HCT116 (cell line): ENCODE data around the gene ATXN1. TPM values are rescaled to one million over a fixed set of nuclear protein-coding genes. Genes with fewer than 3 reads are reported as not detected.

Source experiments
- ATAC-seq: fragments of 200-7000 bp; cut with Tn5 transposase; 2 replicates; pipeline ENCODE4 v1.9.1; 2020; ENCODE audit warnings: mild to moderate bottlenecking, moderate library complexity
- BruUV-seq: library from RNA; stranded (reverse); fragments of 400-500 nt; replicated peaks from 2 replicates; lab custom pipeline; 2021; lab: Mats Ljungman, UMichigan
- CTCF ChIA-PET: fragments of 300-600 bp; sonication (Branson Sonifier 250); formaldehyde crosslinking; loops from one replicate; lab custom pipeline; 2021; ENCODE audit warnings: antibody characterized with exemption; lab: Charles Lee
- POLR2A ChIA-PET: fragments of 300-600, 350-600 bp; sonication (Branson Sonifier 250); formaldehyde crosslinking; loops from one replicate; lab custom pipeline; 2021; ENCODE audit warnings: antibody characterized with exemption; lab: Charles Lee
- RAD21 ChIA-PET, 2 experiments: fragments of 300-600 bp; sonication (Branson Sonifier 250); formaldehyde crosslinking; loops; one replicate each; lab custom pipeline; 2023; ENCODE audit warnings: low total read pairs in 2 of 2; ENCODE audit not compliant: uncharacterized antibody in 2 of 2, unreplicated experiment in 2 of 2, low non-redundant PET in 1 of 2; lab: Charles Lee
- DNase-seq: peaks from one replicate; pipeline ENCODE4 v3.0.0-alpha.2; 2010; ENCODE audit warnings: low read depth, low spot score
- H2AFZ ChIP-seq: fragments of 200-600 bp; shearing (Covaris generic), sonication (generic); 2 replicates; pipeline ENCODE4 v1.6.1; 2017; ENCODE audit warnings: low read depth, mixed run types, mixed read lengths, antibody characterized with exemption, low read length; ENCODE audit not compliant: poor library complexity, severe bottlenecking
- H3K27ac ChIP-seq: 2 replicates; pipeline ENCODE4 v1.5.1; 2012; ENCODE audit warnings: low read depth, low read length
- H3K27me3 ChIP-seq: fragments of 200-600 bp; sonication (generic); 2 replicates; pipeline ENCODE4 v1.6.1; 2016; ENCODE audit warnings: mixed run types, low read length, mixed read lengths; ENCODE audit not compliant: insufficient read depth
- H3K36me3 ChIP-seq, 2 experiments: fragments of 200-500 bp in 1 of 2; fragments of 200-600 bp in 1 of 2; sonication (Bioruptor generic) in 1 of 2; sonication (generic) in 1 of 2; 2 replicates each; pipeline versions ENCODE4 v1.5.1 to v1.6.1; 2014 to 2016; ENCODE audit warnings: low read length in 2 of 2, inconsistent platforms in 1 of 2, mixed read lengths in 1 of 2, mixed run types in 1 of 2; ENCODE audit not compliant: insufficient read depth in 2 of 2, control insufficient read depth in 1 of 2
- H3K4me1 ChIP-seq, 2 experiments: fragments of 200-600 bp in 1 of 2; sonication (generic) in 1 of 2; 2 replicates each; pipeline versions ENCODE4 v1.5.1 to v1.6.1; 2012 to 2017; ENCODE audit warnings: low read length in 2 of 2, inconsistent platforms in 1 of 2, mild to moderate bottlenecking in 1 of 2, mixed read lengths in 1 of 2, mixed run types in 1 of 2, moderate library complexity in 1 of 2; ENCODE audit not compliant: insufficient read depth in 2 of 2, control insufficient read depth in 1 of 2
- H3K4me2 ChIP-seq: fragments of 200-600 bp; sonication (generic); 2 replicates; pipeline ENCODE4 v1.6.1; 2017; ENCODE audit warnings: mixed run types, low read length, mixed read lengths
- H3K4me3 ChIP-seq, 2 experiments: fragments of 200-600 bp in 1 of 2; sonication (generic) in 1 of 2; replicated peaks in 1 of 2; 2 replicates each; pipeline ENCODE4 v1.5.1; 2011 to 2016; ENCODE audit warnings: low read length in 2 of 2, control low read depth in 1 of 2, low read depth in 1 of 2, mild to moderate bottlenecking in 1 of 2, mixed read lengths in 1 of 2, mixed run types in 1 of 2
- H3K79me2 ChIP-seq: fragments of 200-600 bp; sonication (generic); 2 replicates; pipeline ENCODE4 v1.6.1; 2017; ENCODE audit warnings: mild to moderate bottlenecking, mixed run types, low read length, moderate library complexity, mixed read lengths; ENCODE audit not compliant: insufficient read depth
- H3K9ac ChIP-seq: fragments of 200-600 bp; sonication (generic); 2 replicates; pipeline ENCODE4 v1.6.1; 2016; ENCODE audit warnings: low read length, mixed read lengths
- H3K9me2 ChIP-seq: fragments of 200-600 bp; sonication (generic), shearing (Covaris generic); 2 replicates; pipeline ENCODE4 v1.6.1; 2017; ENCODE audit warnings: mixed run types, mild to moderate bottlenecking, moderate library complexity; ENCODE audit not compliant: insufficient read depth
- H3K9me3 ChIP-seq, 2 experiments: fragments of 200-500 bp in 1 of 2; fragments of 200-600 bp in 1 of 2; sonication (Bioruptor generic) in 1 of 2; sonication (generic) in 1 of 2; 2 replicates each; pipeline ENCODE4 v1.6.1; 2014 to 2017; ENCODE audit warnings: low read length in 2 of 2, mixed read lengths in 2 of 2, inconsistent platforms in 1 of 2, low read depth in 1 of 2, mild to moderate bottlenecking in 1 of 2, mixed run types in 1 of 2, moderate library complexity in 1 of 2; ENCODE audit not compliant: control insufficient read depth in 1 of 2, insufficient read depth in 1 of 2
- H4K20me1 ChIP-seq: fragments of 200-600 bp; sonication (generic), shearing (Covaris generic); 2 replicates; pipeline ENCODE4 v1.6.1; 2017; ENCODE audit warnings: mixed run types, mild to moderate bottlenecking, moderate library complexity; ENCODE audit not compliant: insufficient read depth
- CBX3 ChIP-seq: IDR thresholded peaks from 2 replicates; pipeline ENCODE4 v1.6.1; 2012; ENCODE audit warnings: low read depth
- CEBPB ChIP-seq: IDR thresholded peaks from 2 replicates; pipeline ENCODE4 v1.6.1; 2012; ENCODE audit warnings: low read depth
- ELF1 ChIP-seq: IDR thresholded peaks from 2 replicates; pipeline ENCODE4 v1.6.1; 2012; ENCODE audit warnings: low read depth, borderline replicate concordance
- EZH2 ChIP-seq: fragments of 200-600 bp; sonication (generic); IDR thresholded peaks from 2 replicates; pipeline ENCODE4 v1.6.1; 2017; ENCODE audit warnings: antibody characterized with exemption, mixed run types
- EZH2phosphoT487 ChIP-seq: fragments of 200-600 bp; IDR thresholded peaks from 2 replicates; pipeline ENCODE4 v1.6.1; 2018; ENCODE audit warnings: antibody characterized with exemption, borderline replicate concordance
- FOSL1 ChIP-seq: IDR thresholded peaks from 2 replicates; pipeline ENCODE4 v1.6.1; 2012; ENCODE audit warnings: low read depth
- JUND ChIP-seq: IDR thresholded peaks from 2 replicates; pipeline ENCODE4 v1.6.1; 2012
- POLR2A ChIP-seq: IDR thresholded peaks from 2 replicates; pipeline ENCODE4 v1.7.0; 2011; ENCODE audit warnings: borderline replicate concordance; ENCODE audit not compliant: insufficient read depth, insufficient read length; ENCODE audit errors: extremely low read depth
- POLR2AphosphoS5 ChIP-seq: IDR thresholded peaks from 2 replicates; pipeline ENCODE4 v1.6.1; 2011; ENCODE audit warnings: mild to moderate bottlenecking, low read depth, low read length, moderate library complexity
- RAD21 ChIP-seq: IDR thresholded peaks from 2 replicates; pipeline ENCODE4 v1.6.1; 2012; ENCODE audit warnings: low read depth, mild to moderate bottlenecking
- SIN3A ChIP-seq: IDR thresholded peaks from 2 replicates; pipeline ENCODE4 v1.6.1; 2012; ENCODE audit warnings: low read depth
- SP1 ChIP-seq: IDR thresholded peaks from 2 replicates; pipeline ENCODE4 v1.6.1; 2012; ENCODE audit warnings: low read depth
- SRF ChIP-seq: IDR thresholded peaks from 2 replicates; pipeline ENCODE4 v1.6.1; 2012; ENCODE audit warnings: low read depth
- ZNF274 ChIP-seq: fragments of 200-500 bp; sonication (Bioruptor generic); IDR thresholded peaks from 2 replicates; pipeline ENCODE4 v1.6.1; 2014; ENCODE audit warnings: mild to moderate bottlenecking, low read depth, low read length, inconsistent platforms
- intact Hi-C: fragments of 100-400 bp; cut with micrococcal nuclease; formaldehyde crosslinking; loops from 2 replicates; pipeline ENCODE4 v1.10.0; 2022
- total RNA-seq: library from RNA; stranded (reverse); gene quantifications from one replicate; pipeline ENCODE4 v1.2.1, GENCODE V29; 2021; ENCODE audit not compliant: unreplicated experiment
- TF ChIP-seq, protein P1 (sequence below): IDR thresholded peaks from 2 replicates; pipeline ENCODE4 v1.6.1; 2012
- TF ChIP-seq, protein P2 (sequence below), 3 experiments: fragments of 200-600 bp in 1 of 3; sonication (generic) in 1 of 3; IDR thresholded peaks in 2 of 3; conservative IDR thresholded peaks in 1 of 3; 2 replicates each; pipeline ENCODE4 v1.5.1; 2012 to 2017; ENCODE audit warnings: low read depth in 2 of 3, low read length in 2 of 3, antibody characterized with exemption in 1 of 3, borderline replicate concordance in 1 of 3, control low read depth in 1 of 3, mild to moderate bottlenecking in 1 of 3, mixed read lengths in 1 of 3, mixed run types in 1 of 3, moderate library complexity in 1 of 3; ENCODE audit not compliant: insufficient read depth in 1 of 3
- TF ChIP-seq, protein P3 (sequence below): IDR thresholded peaks from 2 replicates; pipeline ENCODE4 v1.6.1; 2012
- TF ChIP-seq, protein P4 (sequence below): IDR thresholded peaks from 2 replicates; pipeline ENCODE4 v1.6.1; 2011; ENCODE audit warnings: mild to moderate bottlenecking, low read length, moderate library complexity; ENCODE audit not compliant: insufficient replicate concordance; ENCODE audit errors: extremely low read depth

ATXN1 gene
- total RNA-seq, 1 experiment from 2014 or later, result 21.0 TPM

DNA sequence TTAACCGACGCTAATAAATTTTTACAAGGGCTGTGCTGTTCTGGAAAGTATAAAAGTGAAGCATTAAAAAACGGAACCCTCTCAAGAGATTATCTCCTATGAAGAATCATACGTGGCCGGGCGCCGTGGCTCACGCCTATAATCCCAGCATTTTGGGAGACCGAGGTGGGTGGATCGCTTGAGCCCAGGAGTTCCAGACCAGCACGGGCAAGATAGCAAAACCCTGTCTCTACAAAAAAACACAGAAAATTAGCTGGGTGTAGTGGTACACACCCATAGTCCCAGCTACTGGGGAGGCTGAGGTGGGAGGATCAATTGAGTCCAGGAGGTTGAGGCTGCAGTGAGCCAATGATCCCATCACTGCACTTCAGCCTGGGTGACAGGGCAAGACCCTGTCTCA, 439.4 kb downstream of the ATXN1 start:
- H3K27ac ChIP-seq, result no peak overlapping the region
- H3K27me3 ChIP-seq, result no peaks in the 10 kb centered on the region
- H3K9me3 ChIP-seq, result no peaks in the 10 kb centered on the region
- no TSS peak for BruUV-seq
- no peak overlapping the region for H2AFZ ChIP-seq
- H3K4me3 ChIP-seq, result no peak overlapping the region
- ChIA-PET POLR2A (no interaction called here), RAD21 (no interaction called here), CTCF (interaction anchor here (1.2 kb wide), 1 partner anchor 10 kb away, joined by 4 read pairs; no protein-coding TSS in a partner anchor)
- no peaks in the 10 kb centered on the region for H3K36me3 ChIP-seq
- H3K79me2 ChIP-seq, result no peaks in the 10 kb centered on the region
- H4K20me1 ChIP-seq, result no peaks in the 10 kb centered on the region
- DNase-seq (no peak), ATAC-seq (no peak)
- intact Hi-C loops, result no loop called here
- no peak overlapping the region for H3K9ac ChIP-seq
- TF ChIP-seq, protein P1, sequence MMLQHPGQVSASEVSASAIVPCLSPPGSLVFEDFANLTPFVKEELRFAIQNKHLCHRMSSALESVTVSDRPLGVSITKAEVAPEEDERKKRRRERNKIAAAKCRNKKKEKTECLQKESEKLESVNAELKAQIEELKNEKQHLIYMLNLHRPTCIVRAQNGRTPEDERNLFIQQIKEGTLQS, result no peak
- TF ChIP-seq ELF1 (no peak), SP1 (no peak), POLR2AphosphoS5 (no peak), POLR2A (no peak)
- TF ChIP-seq, protein P2, sequence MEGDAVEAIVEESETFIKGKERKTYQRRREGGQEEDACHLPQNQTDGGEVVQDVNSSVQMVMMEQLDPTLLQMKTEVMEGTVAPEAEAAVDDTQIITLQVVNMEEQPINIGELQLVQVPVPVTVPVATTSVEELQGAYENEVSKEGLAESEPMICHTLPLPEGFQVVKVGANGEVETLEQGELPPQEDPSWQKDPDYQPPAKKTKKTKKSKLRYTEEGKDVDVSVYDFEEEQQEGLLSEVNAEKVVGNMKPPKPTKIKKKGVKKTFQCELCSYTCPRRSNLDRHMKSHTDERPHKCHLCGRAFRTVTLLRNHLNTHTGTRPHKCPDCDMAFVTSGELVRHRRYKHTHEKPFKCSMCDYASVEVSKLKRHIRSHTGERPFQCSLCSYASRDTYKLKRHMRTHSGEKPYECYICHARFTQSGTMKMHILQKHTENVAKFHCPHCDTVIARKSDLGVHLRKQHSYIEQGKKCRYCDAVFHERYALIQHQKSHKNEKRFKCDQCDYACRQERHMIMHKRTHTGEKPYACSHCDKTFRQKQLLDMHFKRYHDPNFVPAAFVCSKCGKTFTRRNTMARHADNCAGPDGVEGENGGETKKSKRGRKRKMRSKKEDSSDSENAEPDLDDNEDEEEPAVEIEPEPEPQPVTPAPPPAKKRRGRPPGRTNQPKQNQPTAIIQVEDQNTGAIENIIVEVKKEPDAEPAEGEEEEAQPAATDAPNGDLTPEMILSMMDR (IDR thresholded peaks at IDR 0.05 in 2 of 3, conservative IDR thresholded peaks at IDR 0.05 in 1 of 3; ENCODE audit: borderline replicate concordance in 1 of 3, insufficient read depth in 1 of 3, low read depth in 2 of 3, low read length in 2 of 3), result no peak
- H3K4me1 ChIP-seq, result peaks cover 51 to 73% of the 10 kb centered on the region in 2 experiments
- no peaks in the 10 kb centered on the region for H3K9me2 ChIP-seq
- no peak overlapping the region for H3K4me2 ChIP-seq

DNA sequence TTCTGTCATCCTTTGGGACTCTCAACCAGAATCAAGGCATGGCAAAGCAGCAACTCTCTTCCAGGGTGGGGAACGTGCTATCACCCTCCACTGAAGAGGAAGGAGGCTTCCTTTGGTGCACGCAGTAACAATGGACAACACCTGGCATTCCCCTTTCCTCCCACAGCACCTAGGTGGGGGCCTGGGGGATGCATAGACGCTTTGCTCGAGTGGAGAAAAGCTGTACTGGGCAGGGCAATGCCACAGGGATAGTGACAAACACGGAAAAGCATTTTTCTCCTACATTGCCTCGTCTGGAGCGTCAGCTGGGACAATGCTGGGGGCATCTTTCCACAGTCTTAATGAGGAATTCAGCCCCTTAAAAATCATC, 439.9 kb downstream of the ATXN1 start:
- no peaks in the 10 kb centered on the region for H3K36me3 ChIP-seq
- ATAC-seq (no peak), DNase-seq (no peak)
- BruUV-seq, result no TSS peak
- H3K4me2 ChIP-seq, result no peak overlapping the region
- ChIA-PET POLR2A (no interaction called here), CTCF (interaction anchor here (1.2 kb wide), 1 partner anchor 11 kb away, joined by 4 read pairs; no protein-coding TSS in a partner anchor), RAD21 (no interaction called here)
- no peaks in the 10 kb centered on the region for H3K9me3 ChIP-seq
- no peak overlapping the region for H3K27ac ChIP-seq
- H3K9me2 ChIP-seq, result no peaks in the 10 kb centered on the region
- H3K9ac ChIP-seq, result no peak overlapping the region
- H3K4me3 ChIP-seq, result no peak overlapping the region
- no peaks in the 10 kb centered on the region for H4K20me1 ChIP-seq
- no peaks in the 10 kb centered on the region for H3K79me2 ChIP-seq
- peaks cover 53 to 78% of the 10 kb centered on the region in 2 experiments for H3K4me1 ChIP-seq
- no peaks in the 10 kb centered on the region for H3K27me3 ChIP-seq
- no peak overlapping the region for H2AFZ ChIP-seq
- intact Hi-C loops, result no loop called here
- TF ChIP-seq, protein P1, result no peak
- TF ChIP-seq CEBPB (no peak), CBX3 (no peak), EZH2 (no peak), FOSL1 (no peak), POLR2AphosphoS5 (no peak), ELF1 (no peak), SP1 (no peak), RAD21 (no peak), EZH2phosphoT487 (no peak), SRF (no peak), JUND (no peak), ZNF274 (no peak), SIN3A (no peak)
- TF ChIP-seq, protein P3, sequence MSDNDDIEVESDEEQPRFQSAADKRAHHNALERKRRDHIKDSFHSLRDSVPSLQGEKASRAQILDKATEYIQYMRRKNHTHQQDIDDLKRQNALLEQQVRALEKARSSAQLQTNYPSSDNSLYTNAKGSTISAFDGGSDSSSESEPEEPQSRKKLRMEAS, result no peak
- TF ChIP-seq, protein P4, sequence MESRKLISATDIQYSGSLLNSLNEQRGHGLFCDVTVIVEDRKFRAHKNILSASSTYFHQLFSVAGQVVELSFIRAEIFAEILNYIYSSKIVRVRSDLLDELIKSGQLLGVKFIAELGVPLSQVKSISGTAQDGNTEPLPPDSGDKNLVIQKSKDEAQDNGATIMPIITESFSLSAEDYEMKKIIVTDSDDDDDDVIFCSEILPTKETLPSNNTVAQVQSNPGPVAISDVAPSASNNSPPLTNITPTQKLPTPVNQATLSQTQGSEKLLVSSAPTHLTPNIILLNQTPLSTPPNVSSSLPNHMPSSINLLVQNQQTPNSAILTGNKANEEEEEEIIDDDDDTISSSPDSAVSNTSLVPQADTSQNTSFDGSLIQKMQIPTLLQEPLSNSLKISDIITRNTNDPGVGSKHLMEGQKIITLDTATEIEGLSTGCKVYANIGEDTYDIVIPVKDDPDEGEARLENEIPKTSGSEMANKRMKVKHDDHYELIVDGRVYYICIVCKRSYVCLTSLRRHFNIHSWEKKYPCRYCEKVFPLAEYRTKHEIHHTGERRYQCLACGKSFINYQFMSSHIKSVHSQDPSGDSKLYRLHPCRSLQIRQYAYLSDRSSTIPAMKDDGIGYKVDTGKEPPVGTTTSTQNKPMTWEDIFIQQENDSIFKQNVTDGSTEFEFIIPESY, result no peak
